GM12878 (cell line): Measurements from ENCODE around the gene ARHGEF3. TPM values are rescaled to one million over a fixed set of nuclear protein-coding genes. Genes with fewer than 3 reads are reported as not detected.

ENCODE experiments used
- ATAC-seq: fragments of 200-7000 bp; cut with Tn5 transposase; 3 replicates; pipeline ENCODE4 v1.9.1; 2020; ENCODE audit warnings: mild to moderate bottlenecking, moderate library complexity
- BruUV-seq: library from RNA; stranded (reverse); fragments of 400-500 nt; replicated peaks from 2 replicates; lab custom pipeline; 2021; lab: Mats Ljungman, UMichigan
- CTCF ChIA-PET: fragments of 300-600 bp; sonication (Branson Sonifier 250); formaldehyde crosslinking; extraction: SDS; loops from one replicate; lab custom pipeline; 2021; ENCODE audit warnings: inconsistent platforms; lab: Yijun Ruan, JAX
- POLR2A ChIA-PET: fragments of 350-600 bp; formaldehyde crosslinking; extraction: SDS; loops from one replicate; lab custom pipeline; 2021; ENCODE audit warnings: inconsistent platforms; lab: Charles Lee
- RAD21 ChIA-PET: fragments of 300-600 bp; sonication (Branson Sonifier 250); formaldehyde crosslinking; loops from one replicate; lab custom pipeline; 2023; ENCODE audit warnings: antibody characterized with exemption; ENCODE audit not compliant: unreplicated experiment; lab: Charles Lee
- SMC1A ChIA-PET: fragments of 300-600 bp; sonication (Branson Sonifier 250); formaldehyde crosslinking; loops from one replicate; lab custom pipeline; 2023; ENCODE audit not compliant: unreplicated experiment, uncharacterized antibody; lab: Charles Lee
- DNase-seq: peaks from one replicate; pipeline ENCODE4 v3.0.0-alpha.2; 2011; ENCODE audit warnings: low read depth, low spot score
- FAIRE-seq: peaks from 3 replicates; lab custom pipeline; 2011; peaks lifted over from hg19 to GRCh38; lab: Jason Lieb, UNC
- H2AFZ ChIP-seq: 2 replicates; pipeline ENCODE4 v1.6.0; 2011; ENCODE audit warnings: low read depth, low read length, control low read depth; ENCODE audit not compliant: control insufficient read depth
- H3K27ac ChIP-seq: 2 replicates; pipeline ENCODE4 v1.5.1; 2011; ENCODE audit warnings: control low read depth; ENCODE audit not compliant: control insufficient read depth, insufficient read depth
- H3K27me3 ChIP-seq, 2 experiments: replicated peaks in 1 of 2; 2 replicates each; pipeline versions ENCODE4 v1.6.0 to v1.6.1; 2011; ENCODE audit warnings: low read length in 1 of 2; ENCODE audit not compliant: control insufficient read depth in 2 of 2, insufficient read depth in 2 of 2
- H3K36me3 ChIP-seq, 2 experiments: 2 replicates each; pipeline ENCODE4 v1.5.1; 2011; ENCODE audit warnings: low read length in 1 of 2; ENCODE audit not compliant: control insufficient read depth in 2 of 2, insufficient read depth in 2 of 2
- H3K4me1 ChIP-seq: 2 replicates; pipeline ENCODE4 v1.6.1; 2011; ENCODE audit warnings: mild to moderate bottlenecking, low read length, moderate library complexity, mixed read lengths; ENCODE audit not compliant: control insufficient read depth, insufficient read depth
- H3K4me2 ChIP-seq: 2 replicates; pipeline ENCODE4 v1.6.0; 2011; ENCODE audit warnings: control low read depth; ENCODE audit not compliant: control insufficient read depth, insufficient read depth
- H3K4me3 ChIP-seq: fragments of 200-600 bp; sonication (generic); 2 replicates; pipeline ENCODE4 v1.5.1; 2016
- H3K79me2 ChIP-seq: 2 replicates; pipeline ENCODE4 v1.6.0; 2011; ENCODE audit warnings: low read length; ENCODE audit not compliant: control insufficient read depth, insufficient read depth
- H3K9ac ChIP-seq: 2 replicates; pipeline ENCODE4 v1.8.0; 2011; ENCODE audit warnings: low read length, control low read depth, mixed read lengths; ENCODE audit not compliant: control insufficient read depth, insufficient read depth
- H3K9me3 ChIP-seq: replicated peaks from 3 replicates; pipeline ENCODE4 v1.5.1; 2011; ENCODE audit warnings: mild to moderate bottlenecking, low read length; ENCODE audit not compliant: control insufficient read depth, insufficient read depth
- H4K20me1 ChIP-seq: 2 replicates; pipeline ENCODE4 v1.6.0; 2011; ENCODE audit not compliant: control insufficient read depth, insufficient read depth
- BCL11A ChIP-seq: IDR thresholded peaks from 2 replicates; pipeline ENCODE4 v1.6.1; 2011; ENCODE audit warnings: low read depth, low read length
- BRCA1 ChIP-seq: IDR thresholded peaks from 2 replicates; pipeline ENCODE4 v1.6.1; 2011; ENCODE audit warnings: low read depth, low read length, improper control_type of control experiment
- ESRRA ChIP-seq: IDR thresholded peaks from 2 replicates; pipeline ENCODE4 v1.6.1; 2012; ENCODE audit warnings: mild to moderate bottlenecking, low read length, improper control_type of control experiment
- JUND ChIP-seq: IDR thresholded peaks from 2 replicates; pipeline ENCODE4 v1.6.1; 2012; ENCODE audit warnings: low read depth, mild to moderate bottlenecking, low read length, improper control_type of control experiment, moderate library complexity
- KLF5 ChIP-seq: fragments of 450-650 bp; IDR thresholded peaks from 2 replicates; pipeline ENCODE4 v1.6.1; 2014; ENCODE audit warnings: mild to moderate bottlenecking; ENCODE audit not compliant: partially characterized antibody
- MTA2 ChIP-seq: fragments of 450-650 bp; IDR thresholded peaks from 2 replicates; pipeline ENCODE4 v1.6.1; 2016; ENCODE audit warnings: low read depth, mild to moderate bottlenecking, moderate library complexity
- NR2C1 ChIP-seq: fragments of 450-650 bp; IDR thresholded peaks from 2 replicates; pipeline ENCODE4 v1.6.1; 2017; ENCODE audit warnings: antibody characterized with exemption, mild to moderate bottlenecking, moderate library complexity
- NR2F1 ChIP-seq: fragments of 450-650 bp; conservative IDR thresholded peaks from 2 replicates; pipeline ENCODE4 v1.6.1; 2017; ENCODE audit warnings: mild to moderate bottlenecking
- PAX5 ChIP-seq: IDR thresholded peaks from 2 replicates; pipeline ENCODE4 v1.6.1; 2011; ENCODE audit warnings: low read depth, low read length, borderline replicate concordance
- POLR2A ChIP-seq: IDR thresholded peaks from 2 replicates; pipeline ENCODE4 v1.6.1; 2011; ENCODE audit warnings: low read depth, mild to moderate bottlenecking, low read length
- RB1 ChIP-seq: fragments of 450-650 bp; formaldehyde crosslinking; IDR thresholded peaks from 2 replicates; pipeline ENCODE4 v1.6.1; 2017; ENCODE audit warnings: mild to moderate bottlenecking, borderline replicate concordance
- SMC3 ChIP-seq: IDR thresholded peaks from 2 replicates; pipeline ENCODE4 v1.6.1; 2011; ENCODE audit warnings: low read length, improper control_type of control experiment, borderline replicate concordance
- SP1 ChIP-seq: IDR thresholded peaks from one replicate; pipeline ENCODE4 v1.6.1; 2011; ENCODE audit warnings: low read depth, low read length
- SPI1 ChIP-seq: IDR thresholded peaks from 2 replicates; pipeline ENCODE4 v1.6.1; 2011; ENCODE audit warnings: low read depth, mild to moderate bottlenecking, low read length, moderate library complexity, borderline replicate concordance; ENCODE audit not compliant: insufficient read depth
- SREBF1 ChIP-seq: IDR thresholded peaks from 2 replicates; pipeline ENCODE4 v1.6.1; 2012; ENCODE audit warnings: mild to moderate bottlenecking, low read length
- ZZZ3 ChIP-seq: IDR thresholded peaks from 2 replicates; pipeline ENCODE4 v1.6.1; 2011; ENCODE audit warnings: low read depth; ENCODE audit not compliant: control insufficient read depth, insufficient read length
- WGBS: methylation state at CpG from one replicate; pipeline ENCODE4 v1.1.6; 2016; ENCODE audit warnings: low lambda C conversion rate; ENCODE audit not compliant: insufficient replicate concordance, insufficient coverage; ENCODE audit errors: missing lambda C conversion rate; 5-methylcytosine and 5-hydroxymethylcytosine counted together
- in situ Hi-C: fragments of 300-500 bp; cut with MboI; formaldehyde crosslinking; loops from 9 replicates; pipeline ENCODE4 v1.14.3; 2018; ENCODE audit warnings: mixed read lengths
- intact Hi-C: fragments of 100-400 bp; cut with micrococcal nuclease; formaldehyde crosslinking; loops from one replicate; pipeline ENCODE4 v1.14.2; 2022; ENCODE audit not compliant: unreplicated experiment
- polyA plus RNA-seq, 11 experiments: library from polyadenylated mRNA; depleted of rRNA in 4 of 11; unstranded in 6 of 11; stranded (reverse) in 5 of 11; fragments of >200 nt; fragmentation: Nextera tagmentation in 4 of 11; fragmentation: Illumina TruSeq in 1 of 11; extraction: Ambion mirVana in 4 of 11; extraction: Trizol in 1 of 11; gene quantifications; 1 replicate in 1 of 11; 2 replicates in 10 of 11; pipeline versions ENCODE4 v1.2.1 to v1.2.3, GENCODE V29; 2011 to 2016; ENCODE audit warnings: inconsistent platforms in 2 of 11, missing spikeins in 2 of 11, low read depth in 1 of 11
- total RNA-seq, 4 experiments: library from RNA; depleted of rRNA in 3 of 4; stranded (reverse); fragments of >200 nt in 3 of 4; fragmentation: Illumina TruSeq in 1 of 4; extraction: Trizol in 1 of 4; gene quantifications; 2 replicates each; pipeline versions ENCODE4 v1.2.1 to v1.2.3, GENCODE V29; 2013 to 2021
- TF ChIP-seq, protein P1 (sequence below): fragments of 150-350 bp; IDR thresholded peaks from 2 replicates; pipeline ENCODE4 v1.6.1; 2016; ENCODE audit warnings: low read depth, low read length
- TF ChIP-seq, protein P2 (sequence below): IDR thresholded peaks from 2 replicates; pipeline ENCODE4 v1.6.1; 2012; ENCODE audit warnings: mild to moderate bottlenecking, low read depth, low read length

Gene ARHGEF3
- total and polyA plus RNA-seq, 10 of the 15 experiments (the other 5 are each of a cell fraction or from before 2014, with no cell fraction given), result 21.8 to 78.7 (median 56.2) TPM

DNA sequence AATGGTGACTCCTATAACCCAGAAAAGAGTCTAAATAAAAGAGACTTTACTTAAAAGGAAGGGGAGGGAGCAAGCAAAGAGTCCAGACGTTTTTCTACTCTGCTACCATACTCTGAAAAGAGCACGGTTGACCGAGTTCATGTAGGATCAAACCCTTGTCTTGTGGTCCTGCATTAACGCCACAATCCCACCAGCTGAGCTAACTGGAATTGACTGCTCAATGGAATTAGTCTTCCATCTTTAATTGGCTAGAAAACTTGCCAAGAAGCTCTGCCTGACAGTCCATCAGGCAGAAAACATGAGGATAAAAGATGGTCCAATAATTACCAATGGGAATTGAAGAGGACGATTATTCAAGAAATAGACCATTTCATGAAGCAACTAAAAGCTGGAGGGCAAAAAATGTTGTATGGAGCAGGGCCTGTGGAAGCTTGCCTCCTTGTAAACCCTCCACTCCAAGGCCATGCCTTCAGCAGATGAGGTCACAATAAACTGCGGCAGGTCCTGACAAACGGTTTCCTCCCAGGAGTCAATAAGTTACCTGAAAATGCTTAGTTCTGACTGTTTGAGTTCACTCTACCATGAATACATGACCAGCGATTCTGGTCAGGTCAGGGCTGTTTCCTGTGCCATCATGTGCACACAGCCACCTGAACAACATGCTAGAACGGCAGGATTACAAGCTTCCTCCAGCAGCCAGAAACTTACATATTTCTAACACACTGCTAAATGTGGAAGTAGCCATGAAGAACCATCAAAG lies 35.6 kb upstream of the ARHGEF3 start:
- DNase-seq (peak; percentile 21), ATAC-seq (peak; percentile 98), FAIRE-seq (peak; percentile 70)
- no peaks in the 10 kb centered on the region for H3K36me3 ChIP-seq
- BruUV-seq, result no TSS peak
- no peak overlapping the region for H3K9ac ChIP-seq
- ChIA-PET SMC1A (interaction anchor here (0.7 to 5.5 kb wide), 14 partner anchors 11 to 151 kb away, joined by 3 to 32 read pairs (median 5); no protein-coding TSS in a partner anchor), POLR2A (no interaction called here), RAD21 (interaction anchor here (0.6 to 6.5 kb wide), 3 partner anchors 14 to 37 kb away, joined by 3 to 29 read pairs (median 3); partner anchors contain the start of gene ARHGEF3), CTCF (interaction anchor here (0.8 to 3.4 kb wide), 6 partner anchors 11 to 151 kb away, joined by 3 to 8 read pairs (median 3); no protein-coding TSS in a partner anchor)
- no peaks in the 10 kb centered on the region for H3K27me3 ChIP-seq
- WGBS, result 33% methylated on average over 9 of the region's 9 CpGs
- intact Hi-C loops (loop anchor here (1.0 kb wide), 1 partner anchor 27 kb away; no protein-coding TSS in a partner anchor), in situ Hi-C loops (no loop called here)
- H3K4me3 ChIP-seq, result no peak overlapping the region
- peaks cover 7% of the 10 kb centered on the region for H3K4me1 ChIP-seq
- H3K27ac ChIP-seq, result no peak overlapping the region
- no peaks in the 10 kb centered on the region for H3K9me3 ChIP-seq
- no peak overlapping the region; the same call in 1 of the 2 replicates for H3K4me2 ChIP-seq
- no peak overlapping the region for H2AFZ ChIP-seq
- H3K79me2 ChIP-seq, result no peaks in the 10 kb centered on the region
- no peaks in the 10 kb centered on the region for H4K20me1 ChIP-seq
- TF ChIP-seq MTA2 (0 out of 2 replicates have a peak, but pooled peaks have one; percentile 10), POLR2A (no peak), ZZZ3 (no peak), JUND (no peak), KLF5 (no peak), SP1 (no peak), PAX5 (0 out of 2 replicates have a peak, but pooled peaks have one; percentile 24), BCL11A (no peak), SMC3 (no peak), SREBF1 (no peak), NR2C1 (no peak), RB1 (no peak), ESRRA (no peak), SPI1 (no peak), BRCA1 (no peak), NR2F1 (no peak)
- TF ChIP-seq, protein P1, sequence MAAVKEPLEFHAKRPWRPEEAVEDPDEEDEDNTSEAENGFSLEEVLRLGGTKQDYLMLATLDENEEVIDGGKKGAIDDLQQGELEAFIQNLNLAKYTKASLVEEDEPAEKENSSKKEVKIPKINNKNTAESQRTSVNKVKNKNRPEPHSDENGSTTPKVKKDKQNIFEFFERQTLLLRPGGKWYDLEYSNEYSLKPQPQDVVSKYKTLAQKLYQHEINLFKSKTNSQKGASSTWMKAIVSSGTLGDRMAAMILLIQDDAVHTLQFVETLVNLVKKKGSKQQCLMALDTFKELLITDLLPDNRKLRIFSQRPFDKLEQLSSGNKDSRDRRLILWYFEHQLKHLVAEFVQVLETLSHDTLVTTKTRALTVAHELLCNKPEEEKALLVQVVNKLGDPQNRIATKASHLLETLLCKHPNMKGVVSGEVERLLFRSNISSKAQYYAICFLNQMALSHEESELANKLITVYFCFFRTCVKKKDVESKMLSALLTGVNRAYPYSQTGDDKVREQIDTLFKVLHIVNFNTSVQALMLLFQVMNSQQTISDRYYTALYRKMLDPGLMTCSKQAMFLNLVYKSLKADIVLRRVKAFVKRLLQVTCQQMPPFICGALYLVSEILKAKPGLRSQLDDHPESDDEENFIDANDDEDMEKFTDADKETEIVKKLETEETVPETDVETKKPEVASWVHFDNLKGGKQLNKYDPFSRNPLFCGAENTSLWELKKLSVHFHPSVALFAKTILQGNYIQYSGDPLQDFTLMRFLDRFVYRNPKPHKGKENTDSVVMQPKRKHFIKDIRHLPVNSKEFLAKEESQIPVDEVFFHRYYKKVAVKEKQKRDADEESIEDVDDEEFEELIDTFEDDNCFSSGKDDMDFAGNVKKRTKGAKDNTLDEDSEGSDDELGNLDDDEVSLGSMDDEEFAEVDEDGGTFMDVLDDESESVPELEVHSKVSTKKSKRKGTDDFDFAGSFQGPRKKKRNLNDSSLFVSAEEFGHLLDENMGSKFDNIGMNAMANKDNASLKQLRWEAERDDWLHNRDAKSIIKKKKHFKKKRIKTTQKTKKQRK, result no peak
- TF ChIP-seq, protein P2, sequence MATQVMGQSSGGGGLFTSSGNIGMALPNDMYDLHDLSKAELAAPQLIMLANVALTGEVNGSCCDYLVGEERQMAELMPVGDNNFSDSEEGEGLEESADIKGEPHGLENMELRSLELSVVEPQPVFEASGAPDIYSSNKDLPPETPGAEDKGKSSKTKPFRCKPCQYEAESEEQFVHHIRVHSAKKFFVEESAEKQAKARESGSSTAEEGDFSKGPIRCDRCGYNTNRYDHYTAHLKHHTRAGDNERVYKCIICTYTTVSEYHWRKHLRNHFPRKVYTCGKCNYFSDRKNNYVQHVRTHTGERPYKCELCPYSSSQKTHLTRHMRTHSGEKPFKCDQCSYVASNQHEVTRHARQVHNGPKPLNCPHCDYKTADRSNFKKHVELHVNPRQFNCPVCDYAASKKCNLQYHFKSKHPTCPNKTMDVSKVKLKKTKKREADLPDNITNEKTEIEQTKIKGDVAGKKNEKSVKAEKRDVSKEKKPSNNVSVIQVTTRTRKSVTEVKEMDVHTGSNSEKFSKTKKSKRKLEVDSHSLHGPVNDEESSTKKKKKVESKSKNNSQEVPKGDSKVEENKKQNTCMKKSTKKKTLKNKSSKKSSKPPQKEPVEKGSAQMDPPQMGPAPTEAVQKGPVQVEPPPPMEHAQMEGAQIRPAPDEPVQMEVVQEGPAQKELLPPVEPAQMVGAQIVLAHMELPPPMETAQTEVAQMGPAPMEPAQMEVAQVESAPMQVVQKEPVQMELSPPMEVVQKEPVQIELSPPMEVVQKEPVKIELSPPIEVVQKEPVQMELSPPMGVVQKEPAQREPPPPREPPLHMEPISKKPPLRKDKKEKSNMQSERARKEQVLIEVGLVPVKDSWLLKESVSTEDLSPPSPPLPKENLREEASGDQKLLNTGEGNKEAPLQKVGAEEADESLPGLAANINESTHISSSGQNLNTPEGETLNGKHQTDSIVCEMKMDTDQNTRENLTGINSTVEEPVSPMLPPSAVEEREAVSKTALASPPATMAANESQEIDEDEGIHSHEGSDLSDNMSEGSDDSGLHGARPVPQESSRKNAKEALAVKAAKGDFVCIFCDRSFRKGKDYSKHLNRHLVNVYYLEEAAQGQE, result no peak
